ENCODE measurements around the gene ACTC1. TPM values are rescaled to one million over a fixed set of nuclear protein-coding genes. Genes with fewer than 3 reads are reported as not detected.
A peak's percentile ranks its signal among the peaks of the same experiment; 100 is the strongest.

The ACTC1 gene
- total and polyA plus RNA-seq, 2 donors (not counting 3 experiments of a cell fraction or from before 2014, with no cell fraction given), result 1.0 TPM; not detected in 1

DNA sequence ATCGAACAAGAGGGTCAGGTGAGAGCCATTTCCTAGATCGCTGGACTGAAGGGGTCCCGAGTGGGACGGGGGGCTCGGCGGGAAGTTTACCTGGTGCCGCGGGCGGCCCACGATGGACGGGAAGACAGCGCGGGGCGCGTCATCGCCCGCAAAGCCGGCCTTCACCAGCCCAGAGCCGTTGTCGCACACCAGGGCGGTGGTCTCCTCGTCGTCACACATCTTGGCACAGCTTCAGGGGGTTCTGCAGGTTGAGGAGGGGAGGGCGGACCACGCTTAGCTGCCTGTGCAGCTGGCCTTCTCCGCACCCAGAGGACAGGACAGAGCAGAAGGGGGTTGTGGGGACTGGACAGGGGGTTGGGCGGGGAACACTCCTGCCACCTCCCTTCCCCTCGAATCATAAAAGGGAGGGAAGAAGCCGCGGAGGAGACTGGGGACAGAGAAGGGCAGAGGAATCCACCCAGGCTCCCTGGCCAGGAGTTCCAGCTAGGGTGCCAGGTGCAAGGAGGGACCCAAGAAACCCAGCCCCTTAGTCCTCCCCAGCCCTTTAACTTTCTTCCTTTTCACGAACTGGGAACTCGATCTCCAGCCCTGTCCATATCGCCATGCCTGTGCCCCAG, 651 bp downstream of the ACTC1 start:
- TF ChIP-seq, protein P1, sequence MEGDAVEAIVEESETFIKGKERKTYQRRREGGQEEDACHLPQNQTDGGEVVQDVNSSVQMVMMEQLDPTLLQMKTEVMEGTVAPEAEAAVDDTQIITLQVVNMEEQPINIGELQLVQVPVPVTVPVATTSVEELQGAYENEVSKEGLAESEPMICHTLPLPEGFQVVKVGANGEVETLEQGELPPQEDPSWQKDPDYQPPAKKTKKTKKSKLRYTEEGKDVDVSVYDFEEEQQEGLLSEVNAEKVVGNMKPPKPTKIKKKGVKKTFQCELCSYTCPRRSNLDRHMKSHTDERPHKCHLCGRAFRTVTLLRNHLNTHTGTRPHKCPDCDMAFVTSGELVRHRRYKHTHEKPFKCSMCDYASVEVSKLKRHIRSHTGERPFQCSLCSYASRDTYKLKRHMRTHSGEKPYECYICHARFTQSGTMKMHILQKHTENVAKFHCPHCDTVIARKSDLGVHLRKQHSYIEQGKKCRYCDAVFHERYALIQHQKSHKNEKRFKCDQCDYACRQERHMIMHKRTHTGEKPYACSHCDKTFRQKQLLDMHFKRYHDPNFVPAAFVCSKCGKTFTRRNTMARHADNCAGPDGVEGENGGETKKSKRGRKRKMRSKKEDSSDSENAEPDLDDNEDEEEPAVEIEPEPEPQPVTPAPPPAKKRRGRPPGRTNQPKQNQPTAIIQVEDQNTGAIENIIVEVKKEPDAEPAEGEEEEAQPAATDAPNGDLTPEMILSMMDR (IDR thresholded peaks at IDR 0.05; ENCODE audit: extremely low read depth in 1 of 2, insufficient read depth in 1 of 2, low read depth in 1 of 2, low read length in 2 of 2), result no peak
- TF ChIP-seq EZH2 (IDR thresholded peaks at IDR 0.05; ENCODE audit: borderline replicate concordance, low read depth, low read length, severe bottlenecking), result peak; percentile 60
- no peaks in the 10 kb centered on the region for H3K9me3 ChIP-seq (replicated peaks; ENCODE audit: control insufficient read depth, insufficient read depth, low read length)
- no peak overlapping the region for H3K27ac ChIP-seq (ENCODE audit: insufficient read depth, low read depth, low read length)
- no TSS peak for BruUV-seq (replicated peaks)
- no peaks in the 10 kb centered on the region for H4K20me1 ChIP-seq (replicated peaks; ENCODE audit: control insufficient read depth, extremely low read depth, insufficient read depth, low read length)
- CTCF ChIA-PET, result no interaction called here
- POLR2A ChIA-PET, result no interaction called here
- dilution Hi-C loops (cut with MboI; ENCODE audit: extremely low pct_ligation_motif_present, low sequenced_read_pairs) (no loop called here), intact Hi-C loops (cut with micrococcal nuclease) (no loop called here)
- H2AFZ ChIP-seq (ENCODE audit: low read depth, low read length), result peak overlapping the region; percentile 21
- no peaks in the 10 kb centered on the region for H3K36me3 ChIP-seq (ENCODE audit: control insufficient read depth in 2 of 2, extremely low read depth in 1 of 2, insufficient read depth in 2 of 2, low read length in 2 of 2)
- FAIRE-seq, result no peak
- no peaks in the 10 kb centered on the region for H3K79me2 ChIP-seq (ENCODE audit: control insufficient read depth, insufficient read depth, low read length)
- H3K4me3 ChIP-seq (replicated peaks in 1 of 3; ENCODE audit: insufficient read depth in 1 of 3, low read depth in 1 of 3, low read length in 3 of 3), result no peak overlapping the region
- H3K9ac ChIP-seq (replicated peaks; ENCODE audit: extremely low read depth, insufficient read depth, low read length), result no peak overlapping the region
- H3K4me2 ChIP-seq (ENCODE audit: insufficient read depth, low read length), result peak overlapping the region; percentile 36
- DNase-seq (ENCODE audit: low read depth, low spot score), result no peak
- H3K9me1 ChIP-seq (replicated peaks; ENCODE audit: control insufficient read depth, extremely low read depth, insufficient read depth, low read length), result no peaks in the 10 kb centered on the region
- peaks cover 3% of the 10 kb centered on the region for H3K4me1 ChIP-seq (ENCODE audit: control insufficient read depth, extremely low read depth, insufficient read depth, low read length)
- H3K27me3 ChIP-seq (ENCODE audit: control insufficient read depth in 2 of 2, insufficient read depth in 2 of 2, low read length in 2 of 2), result peaks cover 32 to 39% of the 10 kb centered on the region in 2 experiments

DNA sequence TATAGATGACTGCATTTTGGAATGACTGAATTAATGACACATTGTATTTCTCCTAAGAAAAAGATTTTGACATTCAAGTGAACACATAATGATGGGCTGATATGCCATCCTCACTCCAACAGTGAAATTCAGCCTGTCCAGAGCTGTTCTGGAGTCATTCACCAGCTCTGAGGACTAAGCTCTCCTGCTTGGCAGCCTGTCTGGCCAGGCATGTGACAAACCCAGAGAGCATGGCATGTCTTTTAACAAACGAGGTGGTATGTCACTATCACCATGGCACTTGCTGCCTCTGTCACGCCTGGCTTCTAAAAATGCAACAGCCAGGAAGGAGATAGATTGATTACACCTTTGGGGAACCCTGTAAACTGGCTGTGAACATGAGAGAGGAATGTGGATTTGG, 1.4 kb downstream of the ACTC1 start:
- Histone ChIP-seq H3K79me2 (ENCODE audit: control insufficient read depth, insufficient read depth, low read length) (no peaks in the 10 kb centered on the region), H3K4me3 (replicated peaks in 1 of 3; ENCODE audit: insufficient read depth in 1 of 3, low read depth in 1 of 3, low read length in 3 of 3) (no peak overlapping the region), H3K27ac (ENCODE audit: insufficient read depth, low read depth, low read length) (no peak overlapping the region), H2AFZ (ENCODE audit: low read depth, low read length) (no peak overlapping the region), H4K20me1 (replicated peaks; ENCODE audit: control insufficient read depth, extremely low read depth, insufficient read depth, low read length) (no peaks in the 10 kb centered on the region), H3K9me1 (replicated peaks; ENCODE audit: control insufficient read depth, extremely low read depth, insufficient read depth, low read length) (no peaks in the 10 kb centered on the region), H3K27me3 (ENCODE audit: control insufficient read depth in 2 of 2, insufficient read depth in 2 of 2, low read length in 2 of 2) (peaks cover 35 to 43% of the 10 kb centered on the region in 2 experiments), H3K9ac (replicated peaks; ENCODE audit: extremely low read depth, insufficient read depth, low read length) (no peak overlapping the region), H3K36me3 (ENCODE audit: control insufficient read depth in 2 of 2, extremely low read depth in 1 of 2, insufficient read depth in 2 of 2, low read length in 2 of 2) (no peaks in the 10 kb centered on the region), H3K4me2 (ENCODE audit: insufficient read depth, low read length) (no peak overlapping the region), H3K4me1 (ENCODE audit: control insufficient read depth, extremely low read depth, insufficient read depth, low read length) (peaks cover 3% of the 10 kb centered on the region), H3K9me3 (replicated peaks; ENCODE audit: control insufficient read depth, insufficient read depth, low read length) (no peaks in the 10 kb centered on the region)
- ChIA-PET POLR2A (no interaction called here), CTCF (interaction anchor here (0.6 to 0.9 kb wide), 2 partner anchors 17 to 127 kb away, joined by 3 read pairs; no protein-coding TSS in a partner anchor)
- dilution Hi-C loops (cut with MboI; ENCODE audit: extremely low pct_ligation_motif_present, low sequenced_read_pairs), result no loop called here
- FAIRE-seq, result no peak
- TF ChIP-seq, protein P1 (IDR thresholded peaks at IDR 0.05; ENCODE audit: extremely low read depth in 1 of 2, insufficient read depth in 1 of 2, low read depth in 1 of 2, low read length in 2 of 2), result no peak
- no peak for TF ChIP-seq POLR2AphosphoS5 (IDR thresholded peaks at IDR 0.05; ENCODE audit: insufficient read depth, low read depth, low read length)
- TF ChIP-seq JUN (IDR thresholded peaks at IDR 0.05; ENCODE audit: borderline replicate concordance, insufficient read depth, insufficient read length, low read depth), result no peak
- TF ChIP-seq GATA2 (IDR thresholded peaks at IDR 0.05; ENCODE audit: insufficient read depth, insufficient read length, low read depth, low read length), result no peak
- TF ChIP-seq POLR2A (IDR thresholded peaks at IDR 0.05; ENCODE audit: low read depth, low read length), result no peak
- no peak for TF ChIP-seq EZH2 (IDR thresholded peaks at IDR 0.05; ENCODE audit: borderline replicate concordance, low read depth, low read length, severe bottlenecking)
- TF ChIP-seq MYC (IDR thresholded peaks at IDR 0.05; ENCODE audit: low read depth, low read length), result no peak
- DNase-seq (ENCODE audit: low read depth, low spot score), result no peak
- no TSS peak for BruUV-seq (replicated peaks)
- intact Hi-C loops (cut with micrococcal nuclease), result no loop called here
